K562 (cell line): Measurements from ENCODE around the gene TRIM38. TPM values are rescaled to one million over a fixed set of nuclear protein-coding genes. Genes with fewer than 3 reads are reported as not detected.

Experiments
- DMBX1 ChIP-seq: fragments of 250-450 bp; sonication (Bioruptor Pico); IDR thresholded peaks from 2 replicates; pipeline ENCODE4 v1.8.0; 2022; ENCODE audit warnings: inconsistent platforms, mild to moderate bottlenecking, moderate library complexity, borderline replicate concordance
- HIVEP1 ChIP-seq: fragments of 250-450 bp; sonication (Bioruptor Pico); IDR thresholded peaks from 2 replicates; pipeline ENCODE4 v1.4.0; 2020; ENCODE audit warnings: mild to moderate bottlenecking
- JUND ChIP-seq, 2 experiments: IDR thresholded peaks; 2 replicates in 1 of 2; 3 replicates in 1 of 2; pipeline ENCODE4 v1.6.1; 2011; ENCODE audit warnings: borderline replicate concordance in 2 of 2, low read depth in 2 of 2, low read length in 2 of 2, improper control_type of control experiment in 1 of 2, missing biosample characterization in 1 of 2, missing genetic modification characterization in 1 of 2, missing genetic modification reagents in 1 of 2
- MEF2D ChIP-seq: conservative IDR thresholded peaks from 2 replicates; pipeline ENCODE4 v1.6.1; 2016; ENCODE audit warnings: low read depth, missing genetic modification characterization, missing compliant biosample characterization
- RHOXF2B ChIP-seq: fragments of 250-450 bp; sonication (Bioruptor Pico); conservative IDR thresholded peaks from 2 replicates; pipeline ENCODE4 v1.5.1; 2021
- SMARCA4 ChIP-seq: fragments of 450-650 bp; IDR thresholded peaks from 2 replicates; pipeline ENCODE4 v1.6.1; 2016
- SPI1 ChIP-seq: IDR thresholded peaks from 2 replicates; pipeline ENCODE4 v1.6.1; 2011; ENCODE audit warnings: low read depth, low read length, control low read depth, borderline replicate concordance
- STAG1 ChIP-seq: sonication (generic); formaldehyde crosslinking; IDR thresholded peaks from 2 replicates; pipeline ENCODE4 v1.5.0; 2020; ENCODE audit warnings: missing genetic modification reagents, borderline replicate concordance
- TEAD2 ChIP-seq: fragments of 450-650 bp; IDR thresholded peaks from 2 replicates; pipeline ENCODE4 v1.6.1; 2016; ENCODE audit warnings: missing genetic modification characterization, control low read depth, missing compliant biosample characterization
- YY1 ChIP-seq, 3 experiments: IDR thresholded peaks; 2 replicates each; pipeline ENCODE4 v1.6.1; 2011; ENCODE audit warnings: low read length in 2 of 3, mild to moderate bottlenecking in 2 of 3, moderate library complexity in 2 of 3, borderline replicate concordance in 1 of 3, control low read depth in 1 of 3, low read depth in 1 of 3; ENCODE audit not compliant: insufficient read depth in 3 of 3, insufficient replicate concordance in 2 of 3, control insufficient read depth in 1 of 3, insufficient read length in 1 of 3; ENCODE audit errors: extremely low read depth in 1 of 3
- ZFP1 ChIP-seq: fragments of 450-650 bp; formaldehyde crosslinking; IDR thresholded peaks from 2 replicates; pipeline ENCODE4 v1.4.0; 2020; ENCODE audit warnings: mild to moderate bottlenecking, mixed read lengths
- ZKSCAN8 ChIP-seq: fragments of 200-800 bp; sonication (Bioruptor generic); IDR thresholded peaks from 2 replicates; pipeline ENCODE4 v1.6.1; 2016; ENCODE audit warnings: missing genetic modification characterization, missing compliant biosample characterization
- ZNF121 ChIP-seq: sonication (generic); formaldehyde crosslinking; conservative IDR thresholded peaks from 2 replicates; pipeline ENCODE4 v1.8.0; 2022; ENCODE audit warnings: missing genetic modification reagents
- ZNF780A ChIP-seq: fragments of 250-450 bp; sonication (Bioruptor Pico); IDR thresholded peaks from 2 replicates; pipeline ENCODE4 v1.5.0; 2021; ENCODE audit warnings: mild to moderate bottlenecking
- polyA plus RNA-seq, 8 experiments: library from polyadenylated mRNA; depleted of rRNA in 4 of 8; stranded (reverse) in 5 of 8; unstranded in 3 of 8; fragments of >200 nt; fragmentation: Nextera tagmentation in 2 of 8; fragmentation: Illumina TruSeq in 1 of 8; extraction: Ambion mirVana in 2 of 8; extraction: Trizol in 1 of 8; gene quantifications; 2 replicates each; pipeline versions ENCODE4 v1.2.1 to v1.2.3, GENCODE V29; 2011 to 2014; ENCODE audit warnings: inconsistent platforms in 1 of 8, missing spikeins in 1 of 8
- total RNA-seq, 7 experiments: library from RNA; depleted of rRNA in 6 of 7; stranded (reverse); fragments of >200 nt in 6 of 7; fragmentation: Illumina TruSeq in 2 of 7; extraction: Trizol in 2 of 7; gene quantifications; 2 replicates each; pipeline versions ENCODE4 v1.2.1 to v1.2.3, GENCODE V29; 2011 to 2021; ENCODE audit warnings: low replicate concordance in 1 of 7
- TF ChIP-seq, protein P1 (sequence below): fragments of 250-450 bp; sonication (Bioruptor Pico); IDR thresholded peaks from 2 replicates; pipeline ENCODE4 v1.8.0; 2021; ENCODE audit warnings: moderate library complexity, mild to moderate bottlenecking, inconsistent platforms
- TF ChIP-seq, protein P2 (sequence below): IDR thresholded peaks from 2 replicates; pipeline ENCODE4 v1.6.1; 2012; ENCODE audit warnings: low read depth, low read length, improper control_type of control experiment, borderline replicate concordance
- TF ChIP-seq, protein P3 (sequence below), 2 experiments: IDR thresholded peaks; 2 replicates each; pipeline ENCODE4 v1.6.1; 2011; ENCODE audit warnings: borderline replicate concordance in 1 of 2, control low read depth in 1 of 2, low read depth in 1 of 2, low read length in 1 of 2, mild to moderate bottlenecking in 1 of 2, mixed read lengths in 1 of 2, moderate library complexity in 1 of 2; ENCODE audit not compliant: insufficient read depth in 1 of 2, insufficient read length in 1 of 2, poor library complexity in 1 of 2, severe bottlenecking in 1 of 2; ENCODE audit errors: extremely low read depth in 1 of 2
- TF ChIP-seq, protein P4 (sequence below): fragments of 450-650 bp; IDR thresholded peaks from 2 replicates; pipeline ENCODE4 v1.6.1; 2017; ENCODE audit warnings: antibody characterized with exemption

TRIM38 gene
- total and polyA plus RNA-seq, 9 of the 15 experiments (the other 6 are each of a cell fraction or from before 2014, with no cell fraction given), result 1.7 to 6.7 (median 6.3) TPM

DNA sequence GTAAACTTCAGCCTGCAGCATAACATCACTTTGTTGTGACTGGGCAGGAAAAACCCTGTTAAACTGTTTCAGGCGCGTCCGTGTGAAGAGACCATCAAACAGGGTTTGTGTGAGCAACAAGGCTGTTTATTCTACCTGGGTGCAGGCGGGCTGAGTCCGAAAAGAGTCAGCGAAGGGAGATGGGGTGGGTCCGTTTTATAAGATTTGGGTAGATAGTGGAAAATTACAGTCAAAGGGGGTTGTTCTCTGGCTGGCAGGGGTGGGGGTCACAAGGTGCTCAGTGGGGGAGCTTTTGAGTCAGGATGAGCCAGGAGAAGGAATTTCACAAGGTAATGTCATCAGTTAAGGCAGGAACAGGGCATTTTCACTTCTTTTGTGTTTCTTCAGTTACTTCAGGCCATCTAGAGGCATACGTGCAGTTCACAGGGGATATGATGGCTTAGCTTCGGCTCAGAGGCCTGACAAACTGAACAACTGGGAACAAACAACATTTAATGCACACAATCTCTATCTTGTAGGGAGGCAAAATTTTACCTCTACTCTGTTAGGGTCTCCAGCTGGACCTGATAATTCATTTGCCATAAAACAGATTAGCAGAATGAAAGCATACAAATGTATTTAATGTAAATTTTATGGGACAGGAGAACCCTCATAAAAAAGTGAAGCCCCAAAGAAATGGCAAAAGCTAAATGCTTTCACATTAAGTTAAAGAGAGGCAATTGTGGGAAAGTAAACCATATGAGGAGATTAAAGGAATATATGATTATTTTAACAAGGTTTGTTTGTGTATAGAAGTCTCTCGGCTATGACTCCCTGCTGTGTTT, 66.4 kb downstream of the TRIM38 start (continued):
- TF ChIP-seq YY1 (IDR thresholded peaks at IDR 0.05; ENCODE audit: borderline replicate concordance in 1 of 3, control insufficient read depth in 1 of 3, extremely low read depth in 1 of 3, insufficient read depth in 3 of 3, insufficient read length in 1 of 3, insufficient replicate concordance in 2 of 3, low read depth in 1 of 3, low read length in 2 of 3) (peak in 1 of 3 experiments; percentile 32), ZKSCAN8 (CRISPR knock-in tag) (no peak; the same call in 1 of the 2 replicates), ZNF780A (no peak), DMBX1 (CRISPR knock-in tag) (no peak), STAG1 (CRISPR knock-in tag) (no peak), HIVEP1 (CRISPR knock-in tag) (no peak), JUND (IDR thresholded peaks at IDR 0.05; ENCODE audit: borderline replicate concordance, low read depth, low read length) (no peak), JUND (tag; IDR thresholded peaks at IDR 0.05; ENCODE audit: borderline replicate concordance, low read depth, low read length) (no peak), MEF2D (tag) (no peak), ZFP1 (CRISPR knock-in tag) (no peak), ZNF121 (CRISPR knock-in tag) (no peak), SMARCA4 (peak; percentile 47; the same call in 1 of the 2 replicates), TEAD2 (tag) (no peak), SPI1 (no peak), RHOXF2B (CRISPR knock-in tag) (no peak)
- TF ChIP-seq, protein P1, sequence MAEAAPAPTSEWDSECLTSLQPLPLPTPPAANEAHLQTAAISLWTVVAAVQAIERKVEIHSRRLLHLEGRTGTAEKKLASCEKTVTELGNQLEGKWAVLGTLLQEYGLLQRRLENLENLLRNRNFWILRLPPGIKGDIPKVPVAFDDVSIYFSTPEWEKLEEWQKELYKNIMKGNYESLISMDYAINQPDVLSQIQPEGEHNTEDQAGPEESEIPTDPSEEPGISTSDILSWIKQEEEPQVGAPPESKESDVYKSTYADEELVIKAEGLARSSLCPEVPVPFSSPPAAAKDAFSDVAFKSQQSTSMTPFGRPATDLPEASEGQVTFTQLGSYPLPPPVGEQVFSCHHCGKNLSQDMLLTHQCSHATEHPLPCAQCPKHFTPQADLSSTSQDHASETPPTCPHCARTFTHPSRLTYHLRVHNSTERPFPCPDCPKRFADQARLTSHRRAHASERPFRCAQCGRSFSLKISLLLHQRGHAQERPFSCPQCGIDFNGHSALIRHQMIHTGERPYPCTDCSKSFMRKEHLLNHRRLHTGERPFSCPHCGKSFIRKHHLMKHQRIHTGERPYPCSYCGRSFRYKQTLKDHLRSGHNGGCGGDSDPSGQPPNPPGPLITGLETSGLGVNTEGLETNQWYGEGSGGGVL (CRISPR knock-in tag), result no peak
- TF ChIP-seq, protein P2, sequence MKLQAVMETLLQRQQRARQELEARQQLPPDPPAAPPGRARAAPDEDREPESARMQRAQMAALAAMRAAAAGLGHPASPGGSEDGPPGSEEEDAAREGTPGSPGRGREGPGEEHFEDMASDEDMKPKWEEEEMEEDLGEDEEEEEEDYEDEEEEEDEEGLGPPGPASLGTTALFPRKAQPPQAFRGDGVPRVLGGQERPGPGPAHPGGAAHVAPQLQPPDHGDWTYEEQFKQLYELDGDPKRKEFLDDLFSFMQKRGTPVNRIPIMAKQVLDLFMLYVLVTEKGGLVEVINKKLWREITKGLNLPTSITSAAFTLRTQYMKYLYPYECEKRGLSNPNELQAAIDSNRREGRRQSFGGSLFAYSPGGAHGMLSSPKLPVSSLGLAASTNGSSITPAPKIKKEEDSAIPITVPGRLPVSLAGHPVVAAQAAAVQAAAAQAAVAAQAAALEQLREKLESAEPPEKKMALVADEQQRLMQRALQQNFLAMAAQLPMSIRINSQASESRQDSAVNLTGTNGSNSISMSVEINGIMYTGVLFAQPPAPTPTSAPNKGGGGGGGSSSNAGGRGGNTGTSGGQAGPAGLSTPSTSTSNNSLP, result no peak
- TF ChIP-seq, protein P3, sequence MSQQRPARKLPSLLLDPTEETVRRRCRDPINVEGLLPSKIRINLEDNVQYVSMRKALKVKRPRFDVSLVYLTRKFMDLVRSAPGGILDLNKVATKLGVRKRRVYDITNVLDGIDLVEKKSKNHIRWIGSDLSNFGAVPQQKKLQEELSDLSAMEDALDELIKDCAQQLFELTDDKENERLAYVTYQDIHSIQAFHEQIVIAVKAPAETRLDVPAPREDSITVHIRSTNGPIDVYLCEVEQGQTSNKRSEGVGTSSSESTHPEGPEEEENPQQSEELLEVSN (IDR thresholded peaks at IDR 0.05; ENCODE audit: borderline replicate concordance in 1 of 2, extremely low read depth in 1 of 2, insufficient read depth in 1 of 2, insufficient read length in 1 of 2, low read depth in 1 of 2, low read length in 1 of 2, poor library complexity in 1 of 2, severe bottlenecking in 1 of 2), result no peak
- TF ChIP-seq, protein P4, sequence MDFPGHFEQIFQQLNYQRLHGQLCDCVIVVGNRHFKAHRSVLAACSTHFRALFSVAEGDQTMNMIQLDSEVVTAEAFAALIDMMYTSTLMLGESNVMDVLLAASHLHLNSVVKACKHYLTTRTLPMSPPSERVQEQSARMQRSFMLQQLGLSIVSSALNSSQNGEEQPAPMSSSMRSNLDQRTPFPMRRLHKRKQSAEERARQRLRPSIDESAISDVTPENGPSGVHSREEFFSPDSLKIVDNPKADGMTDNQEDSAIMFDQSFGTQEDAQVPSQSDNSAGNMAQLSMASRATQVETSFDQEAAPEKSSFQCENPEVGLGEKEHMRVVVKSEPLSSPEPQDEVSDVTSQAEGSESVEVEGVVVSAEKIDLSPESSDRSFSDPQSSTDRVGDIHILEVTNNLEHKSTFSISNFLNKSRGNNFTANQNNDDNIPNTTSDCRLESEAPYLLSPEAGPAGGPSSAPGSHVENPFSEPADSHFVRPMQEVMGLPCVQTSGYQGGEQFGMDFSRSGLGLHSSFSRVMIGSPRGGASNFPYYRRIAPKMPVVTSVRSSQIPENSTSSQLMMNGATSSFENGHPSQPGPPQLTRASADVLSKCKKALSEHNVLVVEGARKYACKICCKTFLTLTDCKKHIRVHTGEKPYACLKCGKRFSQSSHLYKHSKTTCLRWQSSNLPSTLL, result peak; percentile 45; the same call in 1 of the 2 replicates
